Smooth muscle cell (in vitro differentiated cells): Measurements from ENCODE around the gene PSMD5. TPM values are rescaled to one million over a fixed set of nuclear protein-coding genes. Genes with fewer than 3 reads are reported as not detected.

ENCODE experiments used
- DNase-seq: peaks from one replicate; lab custom pipeline; 2025; ENCODE audit not compliant: unreplicated experiment; lab: John Stamatoyannopoulos, UW
- H2AFZ ChIP-seq: fragments of 200-600 bp; sonication (generic); 2 replicates; pipeline ENCODE4 v1.6.0; 2016; ENCODE audit warnings: antibody characterized with exemption, low read depth, mild to moderate bottlenecking
- H3F3A ChIP-seq: fragments of 200-600 bp; sonication (generic); 2 replicates; pipeline ENCODE4 v1.6.0; 2017; ENCODE audit warnings: antibody characterized with exemption, low read depth
- H3K27ac ChIP-seq: fragments of 200-600 bp; sonication (generic); 2 replicates; pipeline ENCODE4 v1.5.1; 2016; ENCODE audit warnings: low read depth, mild to moderate bottlenecking
- H3K27me3 ChIP-seq: fragments of 200-600 bp; sonication (generic); 2 replicates; pipeline ENCODE4 v1.6.1; 2016; ENCODE audit warnings: low read depth, mild to moderate bottlenecking
- H3K36me3 ChIP-seq: fragments of 200-600 bp; sonication (generic); 2 replicates; pipeline ENCODE4 v1.5.1; 2016; ENCODE audit warnings: low read depth
- H3K4me1 ChIP-seq: fragments of 200-600 bp; sonication (generic); 2 replicates; pipeline ENCODE4 v1.5.1; 2016; ENCODE audit warnings: low read depth
- H3K4me2 ChIP-seq: fragments of 200-600 bp; sonication (generic); 2 replicates; pipeline ENCODE4 v1.6.0; 2016; ENCODE audit warnings: mild to moderate bottlenecking
- H3K4me3 ChIP-seq: fragments of 200-600 bp; sonication (generic); 2 replicates; pipeline ENCODE4 v1.5.1; 2016; ENCODE audit warnings: mild to moderate bottlenecking
- H3K79me2 ChIP-seq: fragments of 200-600 bp; sonication (generic); 2 replicates; pipeline ENCODE4 v1.6.0; 2016; ENCODE audit warnings: low read depth, mild to moderate bottlenecking
- H3K9ac ChIP-seq: fragments of 200-600 bp; sonication (generic); 2 replicates; pipeline ENCODE4 v1.6.0; 2016; ENCODE audit warnings: low read depth
- H3K9me3 ChIP-seq: fragments of 200-600 bp; sonication (generic); replicated peaks from 2 replicates; pipeline ENCODE4 v1.5.1; 2016; ENCODE audit warnings: low read depth
- H4K20me1 ChIP-seq: fragments of 200-600 bp; sonication (generic); 2 replicates; pipeline ENCODE4 v1.6.0; 2016; ENCODE audit warnings: low read depth
- CTCF ChIP-seq: fragments of 200-600 bp; sonication (generic); IDR thresholded peaks from 2 replicates; pipeline ENCODE4 v1.5.1; 2017; ENCODE audit warnings: borderline replicate concordance, mild to moderate bottlenecking, antibody characterized with exemption; ENCODE audit not compliant: insufficient read depth, poor library complexity, severe bottlenecking
- WGBS: methylation state at CpG from one replicate; pipeline ENCODE4 v1.1.7; 2016; ENCODE audit warnings: low lambda C conversion rate; 5-methylcytosine and 5-hydroxymethylcytosine counted together
- polyA plus RNA-seq: library from polyadenylated mRNA; unstranded; fragments of >200 nt; fragmentation: Nextera tagmentation; extraction: Ambion mirVana; gene quantifications from 2 replicates; pipeline ENCODE4 v1.2.1, GENCODE V29; 2016
- total RNA-seq: library from RNA; depleted of rRNA; stranded (reverse); fragments of >200 nt; gene quantifications from 2 replicates; pipeline ENCODE4 v1.2.3, GENCODE V29; 2014

PSMD5 gene
- total and polyA plus RNA-seq, 2 experiments from 2014 or later, result 14.4 to 18.6 TPM

- no peak for DNase-seq
- 16% methylated on average over 25 of the region's 63 CpGs for WGBS
- H3K36me3 ChIP-seq, result no peaks in the 10 kb centered on the region
- peaks cover 5% of the 10 kb centered on the region for H3K4me1 ChIP-seq
- no peaks in the 10 kb centered on the region for H3K27me3 ChIP-seq
- H3K9ac ChIP-seq, result no peak overlapping the region
- H3F3A ChIP-seq, result no peaks in the 10 kb centered on the region
- H3K79me2 ChIP-seq, result no peaks in the 10 kb centered on the region
- no peak overlapping the region for H3K27ac ChIP-seq
- TF ChIP-seq CTCF, result no peak
- peak overlapping the region; percentile 92 for H2AFZ ChIP-seq
- H3K9me3 ChIP-seq, result no peaks in the 10 kb centered on the region
- peak overlapping the region; percentile 92 for H3K4me2 ChIP-seq
- peak overlapping the region; percentile 93 for H3K4me3 ChIP-seq
- H4K20me1 ChIP-seq, result no peaks in the 10 kb centered on the region
These were observed 34.7 kb upstream of the PSMD5 start for GRCh38 chr9:120877276-120878034.

GRCh38 chr9:120876842-120877240 lies 34.1 kb upstream of the PSMD5 start, which contains the start of gene PHF19:
PHF19 (minus strand) TSS chr9:120877188; CDS start chr9:120874741, 2,447 bp downstream.
- H3K79me2 ChIP-seq, result no peaks in the 10 kb centered on the region
- 0% methylated on average over 3 of the region's 45 CpGs for WGBS
- H3K4me1 ChIP-seq, result peaks cover 5% of the 10 kb centered on the region
- H3K36me3 ChIP-seq, result no peaks in the 10 kb centered on the region
- peak within 1 kb of the TSS; percentile 92 for H2AFZ ChIP-seq
- H3K9me3 ChIP-seq, result no peaks in the 10 kb centered on the region
- H3K9ac ChIP-seq, result peak within 1 kb of the TSS; percentile 75
- no peak for DNase-seq
- peak; percentile 7 for TF ChIP-seq CTCF
- no peaks in the 10 kb centered on the region for H3K27me3 ChIP-seq
- peak within 1 kb of the TSS; percentile 60 for H3K27ac ChIP-seq
- no peaks in the 10 kb centered on the region for H4K20me1 ChIP-seq
- peak within 1 kb of the TSS; percentile 92 for H3K4me2 ChIP-seq
- H3F3A ChIP-seq, result no peaks in the 10 kb centered on the region
- peak within 1 kb of the TSS; percentile 93 for H3K4me3 ChIP-seq

- Histone ChIP-seq H3F3A (no peaks in the 10 kb centered on the region), H3K4me3 (peak overlapping the region; percentile 93), H3K27me3 (no peaks in the 10 kb centered on the region), H3K9ac (peak overlapping the region; percentile 75), H2AFZ (peak overlapping the region; percentile 91), H3K4me1 (peaks cover 5% of the 10 kb centered on the region), H3K79me2 (no peaks in the 10 kb centered on the region), H3K9me3 (no peaks in the 10 kb centered on the region), H4K20me1 (no peaks in the 10 kb centered on the region), H3K27ac (peak overlapping the region; percentile 60), H3K4me2 (peak overlapping the region; percentile 92), H3K36me3 (no peaks in the 10 kb centered on the region)
- no peak for TF ChIP-seq CTCF
- 3% methylated on average over 50 of the region's 65 CpGs for WGBS
- peak; percentile 65 for DNase-seq
These were observed 33.5 kb upstream of the PSMD5 start for GRCh38 chr9:120875954-120876841.
